ENCODE data around the gene PADI2. TPM values are rescaled to one million over a fixed set of nuclear protein-coding genes. Genes with fewer than 3 reads are reported as not detected.

PADI2 gene
- total and polyA plus RNA-seq, 8 donors, result 0.31 to 86.0 (median 1.3) TPM; not detected in 1

- H3K9me3 ChIP-seq, result no peaks in the 10 kb centered on the region
- no peak overlapping the region for H3K4me3 ChIP-seq
- no peak overlapping the region for H3K27ac ChIP-seq
- H3K27me3 ChIP-seq, result no peaks in the 10 kb centered on the region
- intact Hi-C loops (cut with DNase I; ENCODE audit: low total_unique reads), result no loop called here
- WGBS, 5 donors, result 82 to 88% (median 83%) methylated on average over 16 of the region's 16 CpGs
- H3K4me1 ChIP-seq, result no peaks in the 10 kb centered on the region
- TF ChIP-seq EP300 (IDR thresholded peaks at IDR 0.05) (no peak), CTCF (IDR thresholded peaks at IDR 0.05) (no peak), POLR2A (IDR thresholded peaks at IDR 0.05) (no peak), POLR2AphosphoS5 (IDR thresholded peaks at IDR 0.05) (no peak)
- DNase-seq, result no peak
- no peaks in the 10 kb centered on the region for H3K36me3 ChIP-seq
These were observed 40.0 kb downstream of the PADI2 start for GRCh38 chr1:17078991-17079868.

- Histone ChIP-seq H3K9me3 (no peaks in the 10 kb centered on the region), H3K4me3 (no peak overlapping the region), H3K4me1 (no peaks in the 10 kb centered on the region), H3K36me3 (no peaks in the 10 kb centered on the region), H3K27me3 (no peaks in the 10 kb centered on the region), H3K27ac (no peak overlapping the region)
- WGBS, 5 donors, result 69 to 82% (median 79%) methylated on average over 16 to 17 of the region's 17 CpGs
- intact Hi-C loops (cut with DNase I; ENCODE audit: low total_unique reads), result no loop called here
- no peak for DNase-seq
- TF ChIP-seq POLR2A (IDR thresholded peaks at IDR 0.05) (no peak), CTCF (IDR thresholded peaks at IDR 0.05) (no peak), POLR2AphosphoS5 (IDR thresholded peaks at IDR 0.05) (no peak), EP300 (IDR thresholded peaks at IDR 0.05) (no peak)
These were observed 43.6 kb downstream of the PADI2 start for GRCh38 chr1:17075470-17076255.

GRCh38 chr1:17071794-17072193 is 47.5 kb downstream of the PADI2 start:
- H3K27ac ChIP-seq, result no peak overlapping the region
- no peaks in the 10 kb centered on the region for H3K9me3 ChIP-seq
- intact Hi-C loops (cut with DNase I; ENCODE audit: low total_unique reads), result no loop called here
- H3K4me1 ChIP-seq, result no peaks in the 10 kb centered on the region
- no peak for DNase-seq
- H3K4me3 ChIP-seq, result no peak overlapping the region
- no peaks in the 10 kb centered on the region for H3K27me3 ChIP-seq
- no peak for TF ChIP-seq CTCF (IDR thresholded peaks at IDR 0.05)
- no peak for TF ChIP-seq POLR2A (IDR thresholded peaks at IDR 0.05)
- TF ChIP-seq POLR2AphosphoS5 (IDR thresholded peaks at IDR 0.05), result no peak
- no peak for TF ChIP-seq EP300 (IDR thresholded peaks at IDR 0.05)
- H3K36me3 ChIP-seq, result no peaks in the 10 kb centered on the region
- WGBS, 5 donors, result 74 to 92% (median 81%) methylated on average over 6 of the region's 6 CpGs

GRCh38 chr1:17070163-17070525 is 49.1 kb downstream of the PADI2 start:
- intact Hi-C loops (cut with DNase I; ENCODE audit: low total_unique reads), result no loop called here
- H3K4me3 ChIP-seq, result no peak overlapping the region
- H3K36me3 ChIP-seq, result no peaks in the 10 kb centered on the region
- no peaks in the 10 kb centered on the region for H3K4me1 ChIP-seq
- WGBS, 5 donors, result 64 to 80% (median 77%) methylated on average over 10 of the region's 10 CpGs
- TF ChIP-seq POLR2AphosphoS5 (IDR thresholded peaks at IDR 0.05), result no peak
- no peak for TF ChIP-seq EP300 (IDR thresholded peaks at IDR 0.05)
- no peak for TF ChIP-seq POLR2A (IDR thresholded peaks at IDR 0.05)
- no peak for TF ChIP-seq CTCF (IDR thresholded peaks at IDR 0.05)
- no peak for DNase-seq
- no peaks in the 10 kb centered on the region for H3K27me3 ChIP-seq
- H3K27ac ChIP-seq, result no peak overlapping the region
- H3K9me3 ChIP-seq, result peaks cover 0 to 6% (median 5%) of the 10 kb centered on the region in 4 donors

Measured in stomach (tissue), 9 donors.